Stomach (tissue), 4 donors: Measurements from ENCODE around the gene KANTR.

Source experiments
- CTCF ChIP-seq, 7 experiments: fragments of 450-650 bp in 4 of 7; fragments of 200-600 bp in 3 of 7; sonication (generic) in 3 of 7; IDR thresholded peaks; one replicate each; pipeline ENCODE4 v1.5.1; 2016 to 2019; ENCODE audit warnings: antibody characterized with exemption in 7 of 7, control low read depth in 2 of 7, mild to moderate bottlenecking in 1 of 7
- POLR2A ChIP-seq, 4 donors: fragments of 450-650 bp; IDR thresholded peaks; one replicate each; pipeline ENCODE4 v1.6.1; 2016; ENCODE audit warnings: antibody characterized with exemption in 4 of 4, control low read depth in 2 of 4, mild to moderate bottlenecking in 1 of 4, moderate library complexity in 1 of 4

GRCh38 chrX:53171356-53171755 is 77.4 kb downstream of the KANTR start:
- no peak for TF ChIP-seq CTCF (IDR thresholded peaks at IDR 0.05)
- no peak for TF ChIP-seq POLR2A (IDR thresholded peaks at IDR 0.05)
